Smooth muscle cell (in vitro differentiated cells): ENCODE data around the gene RBP7. TPM values are rescaled to one million over a fixed set of nuclear protein-coding genes. Genes with fewer than 3 reads are reported as not detected.

ENCODE experiments used
- DNase-seq: peaks from one replicate; lab custom pipeline; 2025; ENCODE audit not compliant: unreplicated experiment; lab: John Stamatoyannopoulos, UW
- H2AFZ ChIP-seq: fragments of 200-600 bp; sonication (generic); 2 replicates; pipeline ENCODE4 v1.6.0; 2016; ENCODE audit warnings: antibody characterized with exemption, low read depth, mild to moderate bottlenecking
- H3F3A ChIP-seq: fragments of 200-600 bp; sonication (generic); 2 replicates; pipeline ENCODE4 v1.6.0; 2017; ENCODE audit warnings: antibody characterized with exemption, low read depth
- H3K27ac ChIP-seq: fragments of 200-600 bp; sonication (generic); 2 replicates; pipeline ENCODE4 v1.5.1; 2016; ENCODE audit warnings: low read depth, mild to moderate bottlenecking
- H3K27me3 ChIP-seq: fragments of 200-600 bp; sonication (generic); 2 replicates; pipeline ENCODE4 v1.6.1; 2016; ENCODE audit warnings: low read depth, mild to moderate bottlenecking
- H3K36me3 ChIP-seq: fragments of 200-600 bp; sonication (generic); 2 replicates; pipeline ENCODE4 v1.5.1; 2016; ENCODE audit warnings: low read depth
- H3K4me1 ChIP-seq: fragments of 200-600 bp; sonication (generic); 2 replicates; pipeline ENCODE4 v1.5.1; 2016; ENCODE audit warnings: low read depth
- H3K4me2 ChIP-seq: fragments of 200-600 bp; sonication (generic); 2 replicates; pipeline ENCODE4 v1.6.0; 2016; ENCODE audit warnings: mild to moderate bottlenecking
- H3K4me3 ChIP-seq: fragments of 200-600 bp; sonication (generic); 2 replicates; pipeline ENCODE4 v1.5.1; 2016; ENCODE audit warnings: mild to moderate bottlenecking
- H3K79me2 ChIP-seq: fragments of 200-600 bp; sonication (generic); 2 replicates; pipeline ENCODE4 v1.6.0; 2016; ENCODE audit warnings: low read depth, mild to moderate bottlenecking
- H3K9ac ChIP-seq: fragments of 200-600 bp; sonication (generic); 2 replicates; pipeline ENCODE4 v1.6.0; 2016; ENCODE audit warnings: low read depth
- H3K9me3 ChIP-seq: fragments of 200-600 bp; sonication (generic); replicated peaks from 2 replicates; pipeline ENCODE4 v1.5.1; 2016; ENCODE audit warnings: low read depth
- H4K20me1 ChIP-seq: fragments of 200-600 bp; sonication (generic); 2 replicates; pipeline ENCODE4 v1.6.0; 2016; ENCODE audit warnings: low read depth
- WGBS: methylation state at CpG from one replicate; pipeline ENCODE4 v1.1.7; 2016; ENCODE audit warnings: low lambda C conversion rate; 5-methylcytosine and 5-hydroxymethylcytosine counted together
- polyA plus RNA-seq: library from polyadenylated mRNA; unstranded; fragments of >200 nt; fragmentation: Nextera tagmentation; extraction: Ambion mirVana; gene quantifications from 2 replicates; pipeline ENCODE4 v1.2.1, GENCODE V29; 2016
- total RNA-seq: library from RNA; depleted of rRNA; stranded (reverse); fragments of >200 nt; gene quantifications from 2 replicates; pipeline ENCODE4 v1.2.3, GENCODE V29; 2014
- TF ChIP-seq, protein P1 (sequence below): fragments of 200-600 bp; sonication (generic); IDR thresholded peaks from 2 replicates; pipeline ENCODE4 v1.5.1; 2017; ENCODE audit warnings: borderline replicate concordance, mild to moderate bottlenecking, antibody characterized with exemption; ENCODE audit not compliant: insufficient read depth, poor library complexity, severe bottlenecking

Gene RBP7
- total and polyA plus RNA-seq, 2 experiments from 2014 or later = 0.45 TPM; not detected in 1

- Histone ChIP-seq H4K20me1 (no peaks in the 10 kb centered on the region), H3K36me3 (no peaks in the 10 kb centered on the region), H2AFZ (no peak overlapping the region), H3K9ac (no peak overlapping the region), H3K79me2 (no peaks in the 10 kb centered on the region), H3K4me1 (no peaks in the 10 kb centered on the region), H3K9me3 (no peaks in the 10 kb centered on the region), H3K27ac (no peak overlapping the region), H3F3A (no peaks in the 10 kb centered on the region), H3K4me2 (no peak overlapping the region), H3K4me3 (no peak overlapping the region), H3K27me3 (peaks cover 7% of the 10 kb centered on the region)
- TF ChIP-seq, protein P1, sequence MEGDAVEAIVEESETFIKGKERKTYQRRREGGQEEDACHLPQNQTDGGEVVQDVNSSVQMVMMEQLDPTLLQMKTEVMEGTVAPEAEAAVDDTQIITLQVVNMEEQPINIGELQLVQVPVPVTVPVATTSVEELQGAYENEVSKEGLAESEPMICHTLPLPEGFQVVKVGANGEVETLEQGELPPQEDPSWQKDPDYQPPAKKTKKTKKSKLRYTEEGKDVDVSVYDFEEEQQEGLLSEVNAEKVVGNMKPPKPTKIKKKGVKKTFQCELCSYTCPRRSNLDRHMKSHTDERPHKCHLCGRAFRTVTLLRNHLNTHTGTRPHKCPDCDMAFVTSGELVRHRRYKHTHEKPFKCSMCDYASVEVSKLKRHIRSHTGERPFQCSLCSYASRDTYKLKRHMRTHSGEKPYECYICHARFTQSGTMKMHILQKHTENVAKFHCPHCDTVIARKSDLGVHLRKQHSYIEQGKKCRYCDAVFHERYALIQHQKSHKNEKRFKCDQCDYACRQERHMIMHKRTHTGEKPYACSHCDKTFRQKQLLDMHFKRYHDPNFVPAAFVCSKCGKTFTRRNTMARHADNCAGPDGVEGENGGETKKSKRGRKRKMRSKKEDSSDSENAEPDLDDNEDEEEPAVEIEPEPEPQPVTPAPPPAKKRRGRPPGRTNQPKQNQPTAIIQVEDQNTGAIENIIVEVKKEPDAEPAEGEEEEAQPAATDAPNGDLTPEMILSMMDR = no peak
- WGBS = 86% methylated on average over 5 of the region's 5 CpGs
- no peak for DNase-seq
These were observed 7.3 kb upstream of the RBP7 start for GRCh38 chr1:9989773-9990172.

DNA sequence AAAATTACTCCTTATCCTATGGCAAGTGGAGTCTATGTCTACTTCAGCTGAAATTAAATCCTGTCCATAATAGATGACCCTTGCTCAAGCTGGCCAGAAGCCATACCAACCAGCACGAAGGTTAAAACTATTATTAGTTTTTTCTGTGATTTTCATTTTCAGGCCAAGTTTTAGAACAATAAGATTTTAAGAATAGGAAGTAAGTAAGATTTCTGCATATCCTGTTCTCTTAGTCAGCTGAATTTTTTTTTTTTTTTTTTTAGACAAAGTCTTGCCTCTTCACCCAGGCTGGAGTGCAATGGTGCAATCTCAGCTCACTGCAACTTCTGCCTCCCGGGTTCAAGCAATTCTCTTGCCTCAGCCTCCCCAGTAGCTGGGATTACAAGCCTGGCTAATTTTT, 6.1 kb upstream of the RBP7 start:
- Histone ChIP-seq H3K4me2 (no peak overlapping the region), H2AFZ (no peak overlapping the region), H3F3A (no peaks in the 10 kb centered on the region), H3K4me1 (no peaks in the 10 kb centered on the region), H3K27me3 (peaks cover 18% of the 10 kb centered on the region), H4K20me1 (no peaks in the 10 kb centered on the region), H3K79me2 (no peaks in the 10 kb centered on the region), H3K9ac (no peak overlapping the region), H3K27ac (no peak overlapping the region), H3K36me3 (no peaks in the 10 kb centered on the region), H3K4me3 (no peak overlapping the region), H3K9me3 (no peaks in the 10 kb centered on the region)
- TF ChIP-seq, protein P1 = no peak
- DNase-seq = no peak
- 87% methylated on average over 2 of the region's 2 CpGs for WGBS

DNA sequence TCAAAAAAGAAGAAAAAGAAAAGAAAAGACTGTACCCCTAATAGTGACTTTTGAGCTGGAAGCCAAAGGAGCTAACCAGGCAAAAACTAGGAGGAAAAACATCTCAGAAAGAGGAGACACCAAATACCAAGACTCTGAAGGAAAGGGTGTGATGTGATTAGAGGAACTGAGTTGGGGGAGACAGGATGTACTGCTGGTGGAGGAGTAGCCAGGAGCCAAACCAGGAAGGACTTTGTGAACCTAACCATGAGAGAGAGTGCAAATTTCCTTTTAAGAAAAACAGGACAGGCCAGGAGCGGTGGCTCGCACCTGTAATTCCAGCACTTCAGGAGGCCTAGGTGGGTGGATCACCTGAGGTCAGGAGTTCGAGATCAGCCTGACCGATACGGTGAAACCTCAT, 4.1 kb upstream of the RBP7 start:
- Histone ChIP-seq H3K36me3 (no peaks in the 10 kb centered on the region), H3K27ac (no peak overlapping the region), H3K4me1 (peaks cover 4% of the 10 kb centered on the region), H2AFZ (no peak overlapping the region), H3K9me3 (no peaks in the 10 kb centered on the region), H3K4me3 (no peak overlapping the region), H3K79me2 (no peaks in the 10 kb centered on the region), H3K4me2 (no peak overlapping the region), H4K20me1 (no peaks in the 10 kb centered on the region), H3K9ac (no peak overlapping the region), H3F3A (no peaks in the 10 kb centered on the region), H3K27me3 (peaks cover 38% of the 10 kb centered on the region)
- DNase-seq = no peak
- TF ChIP-seq, protein P1 = no peak
- 95% methylated on average over 5 of the region's 5 CpGs for WGBS

GRCh38 chr1:9993561-9994075, 3.4 kb upstream of the RBP7 start:
- Histone ChIP-seq H3K4me3 (no peak overlapping the region), H3F3A (no peaks in the 10 kb centered on the region), H3K27me3 (peaks cover 45% of the 10 kb centered on the region), H3K9me3 (no peaks in the 10 kb centered on the region), H3K36me3 (no peaks in the 10 kb centered on the region), H3K79me2 (no peaks in the 10 kb centered on the region), H3K4me1 (peaks cover 4% of the 10 kb centered on the region), H3K4me2 (no peak overlapping the region), H3K9ac (no peak overlapping the region), H2AFZ (no peak overlapping the region), H4K20me1 (no peaks in the 10 kb centered on the region), H3K27ac (no peak overlapping the region)
- 83% methylated on average over 7 of the region's 7 CpGs for WGBS
- TF ChIP-seq, protein P1 = no peak
- no peak for DNase-seq
